Measurements from ENCODE around the gene BTLA.
"Not testable (repeated sequence)": the region's sequence is repeated elsewhere in the genome, so short reads cannot be mapped to it uniquely, and the experiment has no call there.

Gene BTLA

DNA sequence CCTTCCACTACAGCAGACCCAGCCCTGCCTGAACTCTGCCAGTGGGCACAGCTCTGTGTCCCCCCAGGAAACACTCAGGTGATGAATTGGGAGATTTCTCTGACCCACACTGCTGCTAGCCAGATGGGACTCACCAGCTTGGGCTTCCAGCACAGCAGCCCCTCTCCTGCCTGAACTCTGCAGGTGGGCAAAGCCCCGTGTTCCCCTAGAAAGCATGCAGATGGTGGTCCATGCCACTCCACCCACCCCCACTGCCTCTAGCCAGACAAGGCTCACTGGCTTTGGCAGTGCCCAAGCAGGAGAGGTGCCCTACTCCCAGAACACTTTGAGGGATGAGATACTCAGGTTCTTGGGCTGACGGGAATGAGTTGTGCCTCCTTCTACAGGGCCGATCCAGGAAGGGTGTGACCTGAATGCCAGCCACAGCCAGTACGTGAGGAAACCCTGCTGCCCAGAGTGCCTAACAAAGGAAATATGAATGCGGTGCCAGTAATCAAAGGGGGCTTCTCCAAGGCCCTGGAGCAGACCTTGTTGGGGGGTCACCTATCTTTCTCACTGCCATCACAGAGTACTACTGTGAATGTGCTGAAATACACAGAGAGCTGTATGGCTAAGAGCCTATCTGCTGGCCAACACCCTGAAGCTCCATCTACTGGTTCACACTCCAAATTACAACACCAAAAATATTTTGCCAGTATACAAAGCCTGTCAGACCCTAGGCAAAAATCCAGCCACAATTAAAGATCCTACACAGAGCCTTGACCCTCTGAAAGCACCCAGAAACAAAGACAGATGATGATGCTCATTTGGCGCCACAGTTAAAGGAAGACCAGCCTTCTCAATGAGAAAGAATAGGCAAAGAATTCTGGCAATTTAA lies 61.9 kb downstream of the BTLA start:
- DNase-seq (ENCODE audit: low read depth) = no peak

- no peak for DNase-seq (ENCODE audit: low read depth)
These were observed 69.3 kb downstream of the BTLA start for GRCh38 chr3:112429960-112430359.

GRCh38 chr3:112427123-112427522 lies 72.1 kb downstream of the BTLA start:
- DNase-seq (ENCODE audit: low read depth) = no peak

DNA sequence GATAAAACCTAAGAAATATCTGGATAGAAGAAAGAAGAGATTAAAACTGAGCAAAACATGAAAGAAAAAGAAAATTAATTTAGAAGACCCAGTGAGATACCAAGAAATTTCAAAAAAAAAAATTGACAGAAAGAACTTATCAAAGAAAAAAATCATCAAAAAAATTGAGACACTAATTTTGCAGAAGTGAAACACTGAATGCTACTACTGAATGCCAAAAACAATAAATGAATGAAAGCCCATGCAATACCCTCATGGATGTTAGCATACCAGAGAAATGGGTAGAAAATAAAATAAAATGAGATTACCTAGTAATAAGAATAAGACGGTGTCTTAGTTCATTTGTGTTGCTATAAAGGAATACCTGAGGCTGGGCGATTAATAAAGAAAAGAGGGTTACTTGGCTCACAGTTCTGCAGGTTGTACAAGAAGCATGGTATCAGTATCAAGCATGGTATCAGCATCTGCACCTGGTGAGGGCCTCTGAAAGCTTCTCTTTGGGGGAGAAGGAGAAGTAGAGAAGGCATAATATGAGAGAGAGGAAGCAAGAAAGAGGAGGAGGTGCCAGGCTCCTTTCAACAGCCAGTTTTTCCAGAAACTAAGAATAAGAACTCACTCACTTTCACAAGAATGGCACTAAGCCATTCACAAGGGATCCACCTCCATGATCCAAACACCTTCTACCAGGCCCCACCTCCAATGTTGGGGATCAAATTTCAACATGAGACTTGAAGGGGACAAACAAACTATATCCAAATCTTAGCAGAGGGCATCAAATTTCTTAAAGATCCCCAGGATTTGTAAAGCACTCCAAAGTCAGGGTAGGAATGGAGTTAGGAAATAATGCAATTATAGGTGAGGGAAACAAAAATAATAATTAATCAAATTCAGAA lies 73.2 kb downstream of the BTLA start:
- DNase-seq (ENCODE audit: low read depth) = no peak

- DNase-seq (ENCODE audit: low read depth) = no peak
These were observed 73.9 kb downstream of the BTLA start for GRCh38 chr3:112425382-112425781.

DNA sequence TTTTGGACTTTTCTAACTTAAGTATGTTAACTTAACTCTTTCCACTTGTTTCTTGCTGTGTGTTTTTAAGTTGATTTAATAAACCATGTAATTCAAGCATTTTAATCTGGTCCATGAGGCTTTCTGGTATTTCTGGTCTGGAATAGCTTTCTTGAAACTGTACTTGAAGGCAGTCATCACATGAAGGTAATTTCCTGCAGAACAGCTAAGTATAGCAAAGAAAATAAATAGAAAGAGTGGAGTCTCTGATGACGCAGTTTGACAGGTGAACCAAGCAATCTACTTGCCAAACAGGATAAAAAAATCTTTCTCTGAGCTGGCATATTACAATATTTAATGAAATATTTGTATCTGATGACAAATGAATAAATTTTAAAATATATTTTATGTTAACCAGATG lies 74.9 kb downstream of the BTLA start:
- no peak for DNase-seq (ENCODE audit: low read depth)

DNA sequence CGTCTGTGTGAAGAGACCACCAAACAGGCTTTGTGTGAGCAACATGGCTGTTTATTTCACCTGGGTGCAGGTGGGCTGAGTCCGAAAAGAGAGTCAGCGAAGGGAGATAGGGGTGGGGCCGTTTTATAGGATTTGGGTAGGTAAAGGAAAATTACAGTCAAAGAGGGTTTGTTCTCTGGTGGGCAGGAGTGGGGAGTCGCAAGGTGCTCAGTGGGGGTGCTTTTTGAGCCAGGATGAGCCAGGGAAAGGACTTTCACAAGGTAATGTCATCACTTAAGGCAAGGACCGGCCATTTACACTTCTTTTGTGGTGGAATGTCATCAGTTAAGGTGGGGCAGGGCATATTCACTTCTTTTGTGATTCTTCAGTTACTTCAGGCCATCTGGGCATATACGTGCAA lies 76.4 kb downstream of the BTLA start:
- not testable (repeated sequence) for DNase-seq (ENCODE audit: low read depth)

- not testable (repeated sequence) for DNase-seq (ENCODE audit: low read depth)
These were observed 80.7 kb downstream of the BTLA start for GRCh38 chr3:112418526-112418925.

- no peak for DNase-seq (ENCODE audit: low read depth)
These were observed 81.5 kb downstream of the BTLA start for GRCh38 chr3:112417696-112418318.

GRCh38 chr3:112416391-112417212 lies 82.7 kb downstream of the BTLA start:
- DNase-seq (ENCODE audit: low read depth) = no peak

DNA sequence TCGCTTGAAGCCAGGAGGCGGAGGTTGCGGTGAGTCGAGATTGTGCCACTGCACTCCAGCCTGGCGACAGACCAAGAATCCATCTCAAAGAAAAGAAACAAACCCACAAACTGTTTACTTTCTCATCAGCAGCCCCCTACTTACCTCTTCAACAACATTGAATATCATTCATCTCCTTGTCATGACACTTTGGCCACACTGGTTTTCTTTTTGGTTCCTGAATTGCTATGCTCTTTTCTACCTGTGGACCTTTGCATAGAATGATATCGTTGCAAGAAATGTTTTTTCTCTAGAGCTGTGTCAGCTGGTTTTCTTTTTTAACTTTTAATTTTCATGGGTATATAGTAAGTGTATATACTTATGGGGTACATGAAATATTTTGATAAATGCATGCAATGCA lies 83.9 kb downstream of the BTLA start:
- no peak for DNase-seq (ENCODE audit: low read depth)

All from activated T-helper 1 cell treated with Interleukin-2 at 50 U/mL for 16 hours (primary cell).